GM18505 (cell line): ENCODE measurements around the gene LHB.
"Not testable (repeated sequence)": the region's sequence is repeated elsewhere in the genome, so short reads cannot be mapped to it uniquely, and the experiment has no call there.

ENCODE experiments used
- ATAC-seq: cut with Tn5 transposase; IDR thresholded peaks from one replicate; pipeline ENCODE4 v1.9.1; 2021; ENCODE audit not compliant: unreplicated experiment
- POLR2A ChIP-seq: IDR thresholded peaks from 4 replicates; pipeline ENCODE4 v1.6.1; 2011; ENCODE audit warnings: borderline replicate concordance; ENCODE audit not compliant: insufficient read depth, insufficient read length; ENCODE audit errors: extremely low read depth

Gene LHB

GRCh38 chr19:49042177-49042576, 25.3 kb upstream of the LHB start:
- TF ChIP-seq POLR2A, result no peak
- ATAC-seq, result no peak

- not testable (repeated sequence) for ATAC-seq
Measured at GRCh38 chr19:49039736-49040135, 22.8 kb upstream of the LHB start.

- not testable (repeated sequence) for ATAC-seq
Measured at GRCh38 chr19:49038557-49039276, 21.8 kb upstream of the LHB start.

GRCh38 chr19:49038111-49038510, 21.2 kb upstream of the LHB start:
- ATAC-seq, result not testable (repeated sequence)

GRCh38 chr19:49036815-49037214, 19.9 kb upstream of the LHB start, which contains the start of gene CGB1:
Gene CGB1 (minus strand): TSS chr19:49036895. CDS start chr19:49036711, 184 bp downstream.
- not testable (repeated sequence) for ATAC-seq

- not testable (repeated sequence) for ATAC-seq
Measured at GRCh38 chr19:49031642-49032301, 14.9 kb upstream of the LHB start, which contains the start of gene CGB2. Gene CGB2 (plus strand): TSS chr19:49031890. CDS start chr19:49032096, 206 bp downstream.

GRCh38 chr19:49030323-49030722, 13.4 kb upstream of the LHB start:
- not testable (repeated sequence) for ATAC-seq

GRCh38 chr19:49029749-49030148, 12.9 kb upstream of the LHB start:
- ATAC-seq, result not testable (repeated sequence)

GRCh38 chr19:49028686-49029085, 11.8 kb upstream of the LHB start:
- ATAC-seq, result not testable (repeated sequence)

GRCh38 chr19:49025599-49025998, 8.7 kb upstream of the LHB start:
- not testable (repeated sequence) for ATAC-seq

GRCh38 chr19:49025088-49025487, 8.2 kb upstream of the LHB start:
- not testable (repeated sequence) for ATAC-seq

GRCh38 chr19:49024233-49024632, 7.3 kb upstream of the LHB start, which contains the start of gene CGB3:
Gene CGB3 (minus strand): TSS chr19:49024333. CDS start chr19:49023971, 362 bp downstream.
- not testable (repeated sequence) for ATAC-seq

GRCh38 chr19:49022116-49022515, 5.2 kb upstream of the LHB start:
- ATAC-seq, result no peak
- TF ChIP-seq POLR2A, result no peak

- TF ChIP-seq POLR2A, result no peak
- no peak for ATAC-seq
Measured at GRCh38 chr19:49020931-49021895, 4.3 kb upstream of the LHB start.

GRCh38 chr19:49020342-49020741, 3.5 kb upstream of the LHB start:
- no peak for ATAC-seq
- no peak for TF ChIP-seq POLR2A
